Neuronal stem cell (in vitro differentiated cells): Measurements from ENCODE around the gene PRRC2C.

Experiments
- DNase-seq: peaks from one replicate; pipeline ENCODE4 v3.0.0-alpha.2; 2013; ENCODE audit warnings: low spot score
- H2AFZ ChIP-seq: one replicate; pipeline ENCODE4 v1.6.1; 2013; ENCODE audit warnings: mild to moderate bottlenecking, low read length, inconsistent platforms
- H2AK5ac ChIP-seq: 2 replicates; pipeline ENCODE4 v1.6.1; 2013; ENCODE audit warnings: low read depth, mild to moderate bottlenecking, inconsistent platforms, low read length, moderate library complexity, mixed read lengths
- H2BK120ac ChIP-seq: 2 replicates; pipeline ENCODE4 v1.6.1; 2013; ENCODE audit warnings: low read depth, mild to moderate bottlenecking, inconsistent platforms, low read length, moderate library complexity, mixed read lengths
- H2BK12ac ChIP-seq: one replicate; pipeline ENCODE4 v1.6.1; 2013; ENCODE audit warnings: low read length, inconsistent platforms
- H2BK15ac ChIP-seq: 2 replicates; pipeline ENCODE4 v1.6.1; 2013; ENCODE audit warnings: mild to moderate bottlenecking, low read length, inconsistent platforms, mixed read lengths
- H2BK5ac ChIP-seq: one replicate; pipeline ENCODE4 v1.6.1; 2013; ENCODE audit warnings: inconsistent platforms, mild to moderate bottlenecking, low read length, moderate library complexity
- H3K14ac ChIP-seq: one replicate; pipeline ENCODE4 v1.6.1; 2013; ENCODE audit warnings: low read length, inconsistent platforms
- H3K18ac ChIP-seq: 2 replicates; pipeline ENCODE4 v1.6.1; 2013; ENCODE audit warnings: low read length, inconsistent platforms
- H3K23ac ChIP-seq: 2 replicates; pipeline ENCODE4 v1.6.1; 2013; ENCODE audit warnings: low read depth, mild to moderate bottlenecking, mixed read lengths, low read length, inconsistent platforms; ENCODE audit not compliant: poor library complexity
- H3K27ac ChIP-seq: replicated peaks from 3 replicates; pipeline ENCODE4 v1.5.1; 2013; ENCODE audit warnings: low read length, inconsistent platforms
- H3K27me3 ChIP-seq, 3 experiments: 2 replicates each; pipeline ENCODE4 v1.6.1; 2013; ENCODE audit warnings: low read length in 3 of 3, mild to moderate bottlenecking in 2 of 3, inconsistent platforms in 1 of 3, low read depth in 1 of 3, mixed read lengths in 1 of 3, moderate library complexity in 1 of 3; ENCODE audit not compliant: control insufficient read depth in 3 of 3, insufficient read depth in 3 of 3
- H3K36me3 ChIP-seq, 2 donors: replicated peaks in 1 of 2; 2 replicates each; pipeline ENCODE4 v1.6.1; 2013; ENCODE audit warnings: low read length in 2 of 2; ENCODE audit not compliant: control insufficient read depth in 2 of 2, insufficient read depth in 2 of 2
- H3K4ac ChIP-seq: 2 replicates; pipeline ENCODE4 v1.6.1; 2013; ENCODE audit warnings: inconsistent platforms, mild to moderate bottlenecking, low read length, moderate library complexity
- H3K4me1 ChIP-seq, 2 donors: 1 replicate in 1 of 2; 2 replicates in 1 of 2; pipeline ENCODE4 v1.6.1; 2013; ENCODE audit warnings: low read length in 2 of 2, low read depth in 1 of 2; ENCODE audit not compliant: control insufficient read depth in 2 of 2, insufficient read depth in 1 of 2
- H3K4me2 ChIP-seq: one replicate; pipeline ENCODE4 v1.6.1; 2013; ENCODE audit warnings: mild to moderate bottlenecking, low read length, inconsistent platforms; ENCODE audit not compliant: insufficient read depth, poor library complexity, severe bottlenecking
- H3K4me3 ChIP-seq, 2 donors: 2 replicates each; pipeline ENCODE4 v1.5.1; 2013; ENCODE audit warnings: low read length in 2 of 2, mild to moderate bottlenecking in 2 of 2, inconsistent platforms in 1 of 2, moderate library complexity in 1 of 2
- H3K79me1 ChIP-seq: one replicate; pipeline ENCODE4 v1.6.1; 2013; ENCODE audit warnings: low read depth, mild to moderate bottlenecking, inconsistent platforms, low read length, moderate library complexity
- H3K9ac ChIP-seq: one replicate; pipeline ENCODE4 v1.6.1; 2013; ENCODE audit warnings: mild to moderate bottlenecking, low read depth, low read length, inconsistent platforms; ENCODE audit not compliant: poor library complexity
- H3K9me3 ChIP-seq, 2 donors: replicated peaks in 1 of 2; 2 replicates each; pipeline versions ENCODE3 to v1.6.1; 2013; ENCODE audit warnings: low read length in 2 of 2, mild to moderate bottlenecking in 2 of 2, inconsistent platforms in 1 of 2, low read depth in 1 of 2, mixed read lengths in 1 of 2, moderate library complexity in 1 of 2; ENCODE audit not compliant: control insufficient read depth in 2 of 2, insufficient read depth in 1 of 2
- H4K8ac ChIP-seq: one replicate; pipeline ENCODE4 v1.6.1; 2013; ENCODE audit warnings: low read depth, mild to moderate bottlenecking, inconsistent platforms, low read length, moderate library complexity
- H4K91ac ChIP-seq: one replicate; pipeline ENCODE4 v1.6.1; 2013; ENCODE audit warnings: low read length, low read depth, mild to moderate bottlenecking, inconsistent platforms; ENCODE audit not compliant: poor library complexity
- WGBS, 2 donors: extraction: QIAGEN DNeasy Blood & Tissue Kit; methylation state at CpG; one replicate each; pipeline ENCODE4 v1.1.7; 2013; ENCODE audit warnings: missing lambda C conversion rate in 2 of 2, mixed read lengths in 1 of 2; ENCODE audit not compliant: insufficient read length in 2 of 2, insufficient replicate concordance in 1 of 2; ENCODE audit errors: extremely low coverage in 2 of 2; 5-methylcytosine and 5-hydroxymethylcytosine counted together

The PRRC2C gene

DNA sequence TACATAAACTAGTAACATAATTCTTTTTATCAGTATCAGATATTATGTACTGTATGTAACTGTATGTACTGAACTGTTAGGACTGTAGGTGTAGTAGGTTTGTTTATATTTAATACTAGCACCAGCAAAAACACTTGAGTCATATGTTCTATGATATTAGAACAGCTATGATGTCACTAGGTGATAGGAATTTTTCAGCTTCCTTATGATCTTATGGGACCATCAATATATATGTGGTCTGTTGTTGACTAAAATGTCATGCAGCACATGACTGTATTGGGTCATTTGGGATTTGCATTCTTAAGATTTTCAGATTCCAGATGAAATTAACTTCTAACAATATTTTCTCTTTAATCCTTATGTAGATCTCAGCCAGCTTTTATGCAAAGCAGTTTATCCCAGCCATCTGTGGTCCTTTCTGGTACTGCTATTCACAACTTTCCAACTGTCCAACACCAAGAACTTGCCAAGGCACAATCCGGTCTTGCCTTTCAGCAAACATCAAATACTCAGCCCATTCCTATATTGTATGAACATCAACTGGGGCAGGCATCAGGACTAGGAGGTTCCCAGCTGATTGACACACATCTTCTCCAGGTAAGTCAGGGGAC is 98.4 kb downstream of the PRRC2C start:
- H2BK5ac ChIP-seq: no peak overlapping the region
- H3K4me1 ChIP-seq: no peaks in the 10 kb centered on the region
- no peak overlapping the region for H3K14ac ChIP-seq
- no peak overlapping the region for H4K91ac ChIP-seq
- H2BK15ac ChIP-seq: no peak overlapping the region
- no peak overlapping the region for H3K18ac ChIP-seq
- no peak for DNase-seq
- no peaks in the 10 kb centered on the region for H3K79me1 ChIP-seq
- H2AK5ac ChIP-seq: no peak overlapping the region
- H3K9me3 ChIP-seq: no peaks in the 10 kb centered on the region
- no peak overlapping the region for H2BK120ac ChIP-seq
- H2AFZ ChIP-seq: no peak overlapping the region
- no peak overlapping the region for H3K4ac ChIP-seq
- H3K27me3 ChIP-seq: no peaks in the 10 kb centered on the region
- peaks cover 26 to 98% of the 10 kb centered on the region in 2 donors for H3K36me3 ChIP-seq
- H3K9ac ChIP-seq: no peak overlapping the region
- H4K8ac ChIP-seq: no peak overlapping the region
- no peak overlapping the region for H3K27ac ChIP-seq
- H3K4me2 ChIP-seq: no peak overlapping the region
- no peak overlapping the region for H3K23ac ChIP-seq
- WGBS, 2 donors: no CpG with 5 or more reads among the region's 1 CpG
- H2BK12ac ChIP-seq: no peak overlapping the region
- no peak overlapping the region for H3K4me3 ChIP-seq

DNA sequence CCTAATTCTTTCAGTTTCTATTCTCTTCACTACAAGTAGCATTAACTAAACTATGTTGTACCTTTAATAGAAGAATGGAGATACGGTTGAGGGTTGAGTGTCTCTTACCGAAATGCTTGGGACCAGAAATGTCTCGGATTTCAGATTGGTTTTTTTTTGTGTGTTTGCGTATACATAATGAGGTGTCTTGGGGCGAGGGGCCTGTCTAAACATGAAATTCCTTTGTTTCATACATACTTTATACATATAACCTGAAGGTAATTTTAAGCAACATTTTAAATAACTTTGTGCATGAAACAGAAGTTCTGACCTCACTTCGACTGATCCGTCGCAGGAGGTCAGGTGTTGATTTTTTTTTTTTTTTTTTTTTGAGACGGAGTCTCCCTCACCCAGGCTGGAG is 100.4 kb downstream of the PRRC2C start:
- Histone ChIP-seq H3K18ac (no peak overlapping the region), H2BK12ac (no peak overlapping the region), H3K4me3 (no peak overlapping the region), H3K4ac (no peak overlapping the region), H3K14ac (no peak overlapping the region), H4K91ac (no peak overlapping the region), H3K36me3 (peaks cover 25 to 98% of the 10 kb centered on the region in 2 donors), H3K4me1 (no peaks in the 10 kb centered on the region), H3K23ac (no peak overlapping the region), H3K27me3 (no peaks in the 10 kb centered on the region), H2BK5ac (no peak overlapping the region), H3K9ac (no peak overlapping the region), H2BK15ac (no peak overlapping the region), H3K79me1 (no peaks in the 10 kb centered on the region), H2AK5ac (no peak overlapping the region), H3K4me2 (no peak overlapping the region), H3K9me3 (no peaks in the 10 kb centered on the region), H3K27ac (no peak overlapping the region), H2BK120ac (no peak overlapping the region), H4K8ac (no peak overlapping the region), H2AFZ (no peak overlapping the region)
- WGBS, 2 donors: no CpG with 5 or more reads among the region's 9 CpGs
- DNase-seq: no peak

DNA sequence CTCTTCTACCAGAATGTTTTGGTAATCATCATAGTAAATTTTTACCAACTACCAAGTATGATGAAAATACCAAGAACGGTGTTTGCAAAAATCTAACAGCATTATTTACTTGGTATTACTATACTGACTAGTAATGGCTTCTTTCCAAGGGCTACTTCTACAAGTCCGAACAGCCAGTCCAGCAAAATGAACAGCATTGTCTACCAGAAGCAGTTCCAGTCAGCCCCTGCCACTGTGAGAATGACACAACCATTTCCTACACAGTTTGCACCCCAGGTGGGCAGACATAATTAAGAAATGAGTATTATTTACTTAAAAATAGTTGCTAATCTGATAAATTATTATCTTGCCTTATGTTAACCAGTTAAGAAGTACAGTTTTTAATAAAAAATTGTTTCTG is 102.9 kb downstream of the PRRC2C start:
- Histone ChIP-seq H3K4ac (no peak overlapping the region), H2AFZ (no peak overlapping the region), H3K9ac (no peak overlapping the region), H2BK120ac (no peak overlapping the region), H2BK12ac (no peak overlapping the region), H3K4me1 (no peaks in the 10 kb centered on the region), H4K8ac (no peak overlapping the region), H3K27me3 (no peaks in the 10 kb centered on the region), H2BK15ac (no peak overlapping the region), H3K79me1 (no peaks in the 10 kb centered on the region), H3K9me3 (no peaks in the 10 kb centered on the region), H2BK5ac (no peak overlapping the region), H3K4me2 (no peak overlapping the region), H3K14ac (no peak overlapping the region), H3K23ac (no peak overlapping the region), H3K4me3 (no peak overlapping the region), H3K27ac (no peak overlapping the region), H3K18ac (no peak overlapping the region), H4K91ac (no peak overlapping the region), H3K36me3 (peaks cover 32 to 98% of the 10 kb centered on the region in 2 donors), H2AK5ac (no peak overlapping the region)
- no CpG with 5 or more reads among the region's 2 CpGs for WGBS, 2 donors
- DNase-seq: no peak

DNA sequence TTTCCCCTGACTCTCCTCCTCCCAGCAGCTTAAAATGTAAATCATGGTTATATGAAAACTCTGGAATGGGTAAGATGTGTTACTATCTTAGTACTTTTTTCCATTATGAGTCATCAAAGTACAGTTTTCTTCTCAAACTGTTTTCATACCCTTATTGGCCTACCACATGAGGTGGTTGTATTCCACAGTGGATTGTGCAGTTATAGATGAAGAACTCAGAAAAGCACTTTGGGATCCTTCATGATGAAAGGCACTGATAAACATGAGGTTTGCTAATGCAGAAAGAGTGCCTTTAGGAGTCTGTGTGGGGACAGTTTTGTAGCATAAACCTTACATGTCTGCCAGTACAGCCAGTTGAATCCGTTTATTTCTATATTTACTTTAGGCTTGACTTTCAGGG is 104.7 kb downstream of the PRRC2C start:
- Histone ChIP-seq H3K4ac (no peak overlapping the region), H2AK5ac (no peak overlapping the region), H3K14ac (no peak overlapping the region), H2BK15ac (no peak overlapping the region), H3K23ac (no peak overlapping the region), H3K4me2 (no peak overlapping the region), H3K27ac (no peak overlapping the region), H4K91ac (no peak overlapping the region), H3K18ac (no peak overlapping the region), H3K27me3 (no peaks in the 10 kb centered on the region), H4K8ac (no peak overlapping the region), H3K36me3 (peaks cover 26 to 98% of the 10 kb centered on the region in 2 donors), H2BK12ac (no peak overlapping the region), H2AFZ (no peak overlapping the region), H3K4me3 (no peak overlapping the region), H3K79me1 (no peaks in the 10 kb centered on the region), H2BK120ac (no peak overlapping the region), H3K4me1 (no peaks in the 10 kb centered on the region), H2BK5ac (no peak overlapping the region), H3K9ac (no peak overlapping the region), H3K9me3 (no peaks in the 10 kb centered on the region)
- no CpG with 5 or more reads among the region's 1 CpG for WGBS, 2 donors
- DNase-seq: no peak
